ENCODE results near the gene CNR1.

DNA sequence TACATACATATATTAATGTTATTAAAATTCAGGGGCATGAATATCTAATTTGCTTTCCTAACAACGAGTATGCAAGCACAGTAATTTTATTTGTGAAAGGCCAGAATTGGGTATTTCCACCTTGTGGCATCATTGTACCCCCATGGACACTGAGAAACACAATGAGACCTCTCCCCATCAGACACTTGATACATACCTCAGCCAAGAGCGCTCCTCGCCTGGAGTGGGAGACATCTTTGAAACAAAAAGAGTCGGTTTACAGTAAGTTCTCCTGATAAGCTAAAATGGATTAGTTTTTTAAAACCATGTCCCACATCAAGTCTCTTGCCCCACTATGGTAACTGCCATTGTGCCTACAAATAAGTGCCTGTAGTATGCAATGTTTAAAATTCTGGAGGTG lies 2.1 kb downstream of the CNR1 start:
- TF ChIP-seq POLR2AphosphoS5 (IDR thresholded peaks at IDR 0.05): no peak
- no peak for TF ChIP-seq POLR2A (IDR thresholded peaks at IDR 0.05)
- TF ChIP-seq EP300 (IDR thresholded peaks at IDR 0.05): no peak
- TF ChIP-seq, protein P1, sequence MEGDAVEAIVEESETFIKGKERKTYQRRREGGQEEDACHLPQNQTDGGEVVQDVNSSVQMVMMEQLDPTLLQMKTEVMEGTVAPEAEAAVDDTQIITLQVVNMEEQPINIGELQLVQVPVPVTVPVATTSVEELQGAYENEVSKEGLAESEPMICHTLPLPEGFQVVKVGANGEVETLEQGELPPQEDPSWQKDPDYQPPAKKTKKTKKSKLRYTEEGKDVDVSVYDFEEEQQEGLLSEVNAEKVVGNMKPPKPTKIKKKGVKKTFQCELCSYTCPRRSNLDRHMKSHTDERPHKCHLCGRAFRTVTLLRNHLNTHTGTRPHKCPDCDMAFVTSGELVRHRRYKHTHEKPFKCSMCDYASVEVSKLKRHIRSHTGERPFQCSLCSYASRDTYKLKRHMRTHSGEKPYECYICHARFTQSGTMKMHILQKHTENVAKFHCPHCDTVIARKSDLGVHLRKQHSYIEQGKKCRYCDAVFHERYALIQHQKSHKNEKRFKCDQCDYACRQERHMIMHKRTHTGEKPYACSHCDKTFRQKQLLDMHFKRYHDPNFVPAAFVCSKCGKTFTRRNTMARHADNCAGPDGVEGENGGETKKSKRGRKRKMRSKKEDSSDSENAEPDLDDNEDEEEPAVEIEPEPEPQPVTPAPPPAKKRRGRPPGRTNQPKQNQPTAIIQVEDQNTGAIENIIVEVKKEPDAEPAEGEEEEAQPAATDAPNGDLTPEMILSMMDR (IDR thresholded peaks at IDR 0.05): no peak

All from sigmoid colon (tissue), 4 donors.